HG03095 (cell line): ENCODE measurements around the gene CEP41.
"Not testable (repeated sequence)": the region's sequence is repeated elsewhere in the genome, so short reads cannot be mapped to it uniquely, and the experiment has no call there.

ENCODE experiments used
- ATAC-seq: cut with Tn5 transposase; IDR thresholded peaks from one replicate; pipeline ENCODE4 v1.9.1; 2021; ENCODE audit warnings: moderate library complexity; ENCODE audit not compliant: unreplicated experiment

CEP41 gene

GRCh38 chr7:130393841-130394411 is 46.9 kb downstream of the CEP41 start:
- no peak for ATAC-seq

- ATAC-seq = no peak
Measured at GRCh38 chr7:130393101-130393561, 47.7 kb downstream of the CEP41 start.

GRCh38 chr7:130390486-130390885 is 50.3 kb downstream of the CEP41 start:
- ATAC-seq = no peak

- ATAC-seq = no peak
Measured at GRCh38 chr7:130388671-130389070, 52.1 kb downstream of the CEP41 start.

GRCh38 chr7:130387628-130388403 is 53.0 kb downstream of the CEP41 start:
- no peak for ATAC-seq

GRCh38 chr7:130387306-130387627 is 53.5 kb downstream of the CEP41 start:
- no peak for ATAC-seq

- ATAC-seq = no peak
Measured at GRCh38 chr7:130386876-130387275, 53.9 kb downstream of the CEP41 start.

- no peak for ATAC-seq
Measured at GRCh38 chr7:130385600-130386066, 55.2 kb downstream of the CEP41 start.

GRCh38 chr7:130384841-130385599 is 55.8 kb downstream of the CEP41 start:
- no peak for ATAC-seq

- no peak for ATAC-seq
Measured at GRCh38 chr7:130384371-130384801, 56.4 kb downstream of the CEP41 start.

GRCh38 chr7:130383187-130383980 is 57.4 kb downstream of the CEP41 start:
- ATAC-seq = no peak

GRCh38 chr7:130381468-130382312 is 59.1 kb downstream of the CEP41 start:
- ATAC-seq = no peak

- ATAC-seq = no peak
Measured at GRCh38 chr7:130380861-130381455, 59.9 kb downstream of the CEP41 start.

- ATAC-seq = no peak
Measured at GRCh38 chr7:130379921-130380860, 60.6 kb downstream of the CEP41 start, which contains the start of gene CPA1. CPA1 (plus strand) TSS chr7:130380494; CDS start chr7:130380521, 27 bp downstream.

- ATAC-seq = no peak
Measured at GRCh38 chr7:130379532-130379920, 61.3 kb downstream of the CEP41 start.

- no peak for ATAC-seq
Measured at GRCh38 chr7:130379019-130379418, 61.8 kb downstream of the CEP41 start.

- no peak for ATAC-seq
Measured at GRCh38 chr7:130377178-130377577, 63.6 kb downstream of the CEP41 start.

GRCh38 chr7:130376461-130376860 is 64.4 kb downstream of the CEP41 start:
- not testable (repeated sequence) for ATAC-seq
